Coronary artery (tissue), 2 donors: ENCODE results near the gene IFNL2.

Experiments
- DNase-seq: peaks from one replicate; pipeline ENCODE4 v3.0.0-alpha.2; 2017; ENCODE audit warnings: low spot score
- H3K27ac ChIP-seq, 2 donors: fragments of 200-600 bp; sonication (generic); one replicate each; pipeline ENCODE4 v1.5.1; 2016 to 2019
- H3K4me3 ChIP-seq: fragments of 200-600 bp; sonication (generic); 2 replicates; pipeline ENCODE4 v1.5.1; 2016; ENCODE audit warnings: mild to moderate bottlenecking, moderate library complexity
- TF ChIP-seq, protein P1 (sequence below): fragments of 200-600 bp; sonication (generic); IDR thresholded peaks from one replicate; pipeline ENCODE4 v1.5.1; 2019; ENCODE audit warnings: antibody characterized with exemption

The IFNL2 gene

DNA sequence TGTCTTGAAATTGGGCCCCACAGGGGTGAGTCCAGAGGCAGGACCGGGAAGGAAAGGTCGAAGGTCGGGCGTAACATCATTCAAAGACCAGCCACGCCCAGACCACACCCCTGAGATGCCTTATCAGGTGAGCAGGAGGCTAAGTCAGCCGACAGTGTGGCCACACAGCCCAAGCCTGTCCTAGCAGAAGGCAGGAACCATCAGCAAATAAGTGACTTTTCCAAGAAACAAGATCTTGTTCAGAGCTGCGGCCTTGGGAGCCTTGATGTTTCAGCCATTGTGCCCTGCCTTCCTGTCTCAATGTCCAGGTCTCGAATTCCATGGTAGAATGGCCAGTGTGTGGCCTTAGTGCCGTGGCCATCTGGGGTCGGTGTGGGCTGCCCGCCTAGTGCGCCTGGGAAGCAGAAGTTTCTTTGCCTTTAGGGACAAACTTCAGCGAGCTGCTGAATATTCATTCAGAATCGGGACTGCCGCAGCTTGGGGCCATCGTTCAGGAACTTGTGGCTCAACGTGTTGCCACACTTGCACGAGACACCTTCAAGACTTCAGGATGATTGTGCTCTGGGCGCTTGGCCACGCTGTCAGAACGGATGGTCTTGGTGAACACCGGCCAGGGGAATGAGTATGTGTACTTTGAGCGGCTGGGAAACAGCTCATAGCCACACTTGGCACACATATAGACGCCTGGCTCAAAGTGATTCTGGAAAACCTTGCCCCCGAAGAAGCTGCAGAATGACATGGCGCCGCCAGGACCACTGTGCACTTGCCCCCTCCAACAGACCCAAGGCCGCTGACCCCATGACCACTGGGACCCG, 13.5 kb upstream of the IFNL2 start:
- H3K4me3 ChIP-seq = no peak overlapping the region
- H3K27ac ChIP-seq = no peak overlapping the region
- no peak for DNase-seq
- TF ChIP-seq, protein P1, sequence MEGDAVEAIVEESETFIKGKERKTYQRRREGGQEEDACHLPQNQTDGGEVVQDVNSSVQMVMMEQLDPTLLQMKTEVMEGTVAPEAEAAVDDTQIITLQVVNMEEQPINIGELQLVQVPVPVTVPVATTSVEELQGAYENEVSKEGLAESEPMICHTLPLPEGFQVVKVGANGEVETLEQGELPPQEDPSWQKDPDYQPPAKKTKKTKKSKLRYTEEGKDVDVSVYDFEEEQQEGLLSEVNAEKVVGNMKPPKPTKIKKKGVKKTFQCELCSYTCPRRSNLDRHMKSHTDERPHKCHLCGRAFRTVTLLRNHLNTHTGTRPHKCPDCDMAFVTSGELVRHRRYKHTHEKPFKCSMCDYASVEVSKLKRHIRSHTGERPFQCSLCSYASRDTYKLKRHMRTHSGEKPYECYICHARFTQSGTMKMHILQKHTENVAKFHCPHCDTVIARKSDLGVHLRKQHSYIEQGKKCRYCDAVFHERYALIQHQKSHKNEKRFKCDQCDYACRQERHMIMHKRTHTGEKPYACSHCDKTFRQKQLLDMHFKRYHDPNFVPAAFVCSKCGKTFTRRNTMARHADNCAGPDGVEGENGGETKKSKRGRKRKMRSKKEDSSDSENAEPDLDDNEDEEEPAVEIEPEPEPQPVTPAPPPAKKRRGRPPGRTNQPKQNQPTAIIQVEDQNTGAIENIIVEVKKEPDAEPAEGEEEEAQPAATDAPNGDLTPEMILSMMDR = no peak

DNA sequence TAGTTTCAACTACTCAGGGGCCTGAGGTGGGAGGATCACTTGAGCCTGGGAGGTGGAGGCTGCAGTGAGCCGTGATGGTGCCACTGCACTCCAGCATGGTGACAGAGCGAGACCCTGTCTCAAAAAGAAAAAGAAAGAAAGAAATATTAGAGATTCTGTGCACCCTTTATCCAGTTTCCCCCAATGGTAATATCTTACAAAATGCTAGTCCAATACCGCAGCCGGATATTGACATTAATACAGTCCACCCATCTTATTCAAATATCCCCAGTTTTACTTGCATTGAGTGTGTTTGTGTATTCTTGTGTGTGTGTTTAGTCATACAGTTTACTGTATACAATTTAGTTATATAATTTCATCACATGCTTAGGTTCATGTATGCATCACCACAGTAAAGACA, 11.0 kb upstream of the IFNL2 start:
- TF ChIP-seq, protein P1 = no peak
- Histone ChIP-seq H3K27ac (no peak overlapping the region), H3K4me3 (no peak overlapping the region)
- DNase-seq = no peak

DNA sequence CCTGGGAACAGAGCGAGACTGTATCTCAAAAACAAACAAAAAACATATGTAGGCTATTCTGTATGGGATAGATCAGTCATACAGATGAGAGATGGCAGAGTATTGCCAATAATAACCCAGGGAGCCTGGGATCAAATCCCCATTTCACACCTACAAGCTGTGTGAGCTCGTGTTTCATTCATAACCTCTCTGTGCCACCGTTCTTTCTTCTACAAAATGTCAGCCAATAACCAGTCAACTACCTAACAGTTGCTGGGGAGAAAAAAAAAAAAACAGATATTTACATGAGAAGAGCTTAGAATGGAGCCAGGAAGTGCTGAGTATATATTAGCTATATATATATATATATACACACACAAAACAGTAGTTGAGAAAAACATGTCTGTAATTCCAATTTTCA, 6.5 kb upstream of the IFNL2 start:
- no peak for DNase-seq
- Histone ChIP-seq H3K4me3 (no peak overlapping the region), H3K27ac (no peak overlapping the region)
- TF ChIP-seq, protein P1 = no peak

DNA sequence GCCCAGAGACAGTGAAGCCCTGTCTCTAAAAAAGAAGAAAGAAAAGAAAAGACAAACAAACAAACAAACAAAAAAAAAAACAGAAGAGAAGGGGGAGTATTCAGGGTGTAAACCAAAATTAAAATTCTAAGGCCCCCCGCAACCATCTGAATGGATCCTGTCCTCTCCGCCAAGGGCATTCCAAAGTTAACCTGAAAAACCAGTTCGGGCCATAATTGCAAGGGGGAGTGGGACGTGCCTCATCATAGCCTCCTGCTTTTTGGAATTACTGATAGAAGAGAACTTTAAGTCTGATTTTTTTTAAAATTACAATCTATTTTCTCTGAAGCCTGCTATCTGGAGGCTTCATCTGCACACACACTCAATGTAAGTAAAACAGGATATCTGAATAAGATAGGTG, 5.7 kb upstream of the IFNL2 start:
- Histone ChIP-seq H3K27ac (no peak overlapping the region), H3K4me3 (no peak overlapping the region)
- TF ChIP-seq, protein P1 = no peak
- DNase-seq = no peak

DNA sequence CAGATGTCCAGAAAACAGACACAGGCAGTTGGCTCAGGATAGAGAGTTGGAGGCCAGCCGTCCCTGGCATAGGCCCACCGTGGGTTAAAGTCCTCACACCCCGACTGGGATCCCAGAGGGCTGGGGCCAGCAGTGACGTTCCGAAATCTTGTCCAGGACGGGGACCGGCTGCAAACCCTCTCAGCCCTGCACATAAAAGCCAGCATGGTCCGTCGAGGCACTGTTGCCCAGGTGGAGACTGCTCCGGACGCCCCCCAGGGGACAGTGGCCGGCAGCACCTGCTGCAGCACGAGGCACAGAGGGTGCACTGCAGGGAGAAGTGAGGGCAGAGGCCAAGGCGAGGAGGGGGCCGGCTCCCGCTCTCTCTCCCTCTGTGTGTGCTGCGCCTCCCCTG, 4.3 kb upstream of the IFNL2 start:
- DNase-seq = no peak
- TF ChIP-seq, protein P1 = no peak
- no peak overlapping the region for H3K4me3 ChIP-seq
- H3K27ac ChIP-seq = no peak overlapping the region

DNA sequence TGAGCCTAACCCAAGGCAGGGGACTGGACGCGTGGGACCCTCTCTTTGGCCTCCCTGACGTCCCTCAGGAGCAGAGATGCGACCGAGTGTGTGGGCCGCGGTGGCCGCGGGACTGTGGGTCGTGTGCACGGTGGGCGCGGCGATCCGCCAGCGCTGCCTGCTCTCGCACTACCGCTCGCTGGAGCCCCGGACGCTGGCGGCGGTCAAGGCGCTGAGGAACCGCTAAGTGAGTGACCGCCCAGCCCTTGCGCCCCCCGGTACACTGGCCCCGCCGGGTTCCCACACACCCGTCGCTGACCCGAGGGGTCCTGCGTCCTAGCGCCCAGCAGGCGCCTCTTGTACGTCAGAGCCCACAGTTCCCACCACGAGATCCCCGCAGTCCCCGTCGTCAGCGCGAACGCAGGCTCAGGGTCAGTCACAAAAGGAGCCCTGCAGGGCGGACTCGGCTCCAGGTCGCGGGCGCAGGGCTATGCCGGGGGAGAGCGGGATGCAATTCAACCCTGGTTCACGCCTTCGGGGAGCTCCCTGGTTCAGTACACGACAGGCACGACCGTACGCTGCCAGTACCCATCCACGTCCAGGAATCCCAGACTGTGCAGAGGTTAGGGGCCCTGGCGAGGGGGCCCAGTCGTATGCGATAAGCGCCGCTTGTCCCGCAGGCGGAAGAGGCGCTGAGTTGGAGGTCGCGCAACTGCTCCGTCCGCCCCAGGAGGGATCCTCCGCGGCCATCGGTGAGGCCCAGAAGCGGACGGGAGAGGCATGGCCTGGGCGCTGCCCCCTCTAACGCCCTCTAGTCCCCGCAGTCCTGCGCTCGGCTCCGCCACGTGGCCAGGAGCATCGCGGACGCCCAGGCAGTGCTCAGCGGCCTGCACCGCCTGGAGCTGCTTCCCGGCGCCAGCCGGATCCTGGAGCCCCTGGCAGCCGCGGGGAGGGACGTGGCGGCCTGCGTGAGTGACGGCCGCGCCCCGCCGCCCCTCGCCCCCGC, 3.6 kb upstream of the IFNL2 start:
- H3K27ac ChIP-seq = no peak overlapping the region
- TF ChIP-seq, protein P1 = no peak
- no peak overlapping the region for H3K4me3 ChIP-seq
- DNase-seq = no peak
